Activated gamma-delta T cell (primary cell): ENCODE data around the gene TCF7.
"Not testable (repeated sequence)": the region's sequence is repeated elsewhere in the genome, so short reads cannot be mapped to it uniquely, and the experiment has no call there.

Source experiments
- DNase-seq: peaks from one replicate; lab custom pipeline; 2025; lab: John Stamatoyannopoulos, UW

TCF7 gene

DNA sequence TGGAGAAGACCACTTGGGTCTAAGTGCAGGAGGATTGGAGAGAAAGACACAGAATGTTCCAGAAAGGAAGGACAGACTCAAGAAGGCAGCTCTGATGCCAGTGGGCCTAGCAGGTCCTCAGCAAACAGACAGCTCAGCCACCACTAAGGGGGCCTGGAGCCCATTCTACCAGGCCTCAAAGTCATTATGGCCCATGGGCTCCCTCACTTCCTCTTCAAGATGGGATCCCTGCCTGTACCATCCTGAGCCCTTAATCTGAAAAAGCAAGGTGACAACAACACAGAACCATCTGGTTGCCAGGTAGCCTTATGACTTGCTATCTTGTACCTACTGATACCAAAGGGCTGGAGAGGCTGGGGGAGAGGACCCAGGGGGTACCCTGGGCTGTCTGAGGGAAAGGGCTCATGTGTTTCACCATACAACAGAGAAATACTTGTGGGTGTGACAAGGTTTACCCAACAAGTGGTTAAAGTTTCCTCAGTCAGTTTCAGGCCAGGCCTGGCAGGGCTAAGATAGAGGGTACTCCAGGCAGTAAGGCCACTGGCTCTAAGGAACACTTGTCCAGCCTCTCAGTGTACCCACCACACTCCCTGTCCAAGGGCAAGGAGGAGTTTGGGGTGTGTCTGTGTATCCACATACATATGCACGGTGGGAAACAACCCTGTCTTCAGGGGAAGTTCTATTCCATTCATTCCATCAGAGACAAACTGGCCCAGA lies 30.7 kb downstream of the TCF7 start:
- no peak for DNase-seq

GRCh38 chr5:134145779-134146581 lies 31.5 kb downstream of the TCF7 start:
- DNase-seq: no peak

GRCh38 chr5:134146651-134147518 lies 32.4 kb downstream of the TCF7 start:
- DNase-seq: no peak

DNA sequence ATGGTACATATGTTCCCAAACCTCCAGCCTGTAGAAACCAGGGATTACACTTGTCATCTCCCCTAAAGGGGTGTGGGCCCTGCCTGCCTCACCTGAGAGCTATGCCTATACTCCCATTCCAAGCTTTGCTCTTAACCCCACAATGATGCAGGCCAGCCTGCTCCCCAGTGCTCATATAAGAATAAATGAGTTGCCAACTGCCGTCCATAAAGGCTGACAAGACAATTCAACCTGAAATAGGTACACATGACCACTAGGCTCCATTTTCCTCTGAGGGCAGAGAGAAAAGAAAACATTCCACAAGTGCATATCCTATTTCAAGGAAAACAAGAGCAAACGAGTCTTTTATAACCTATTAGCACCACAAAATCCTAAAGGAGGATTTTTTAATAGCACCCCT lies 33.8 kb downstream of the TCF7 start:
- no peak for DNase-seq

GRCh38 chr5:134148986-134149539 lies 34.6 kb downstream of the TCF7 start:
- no peak for DNase-seq

DNA sequence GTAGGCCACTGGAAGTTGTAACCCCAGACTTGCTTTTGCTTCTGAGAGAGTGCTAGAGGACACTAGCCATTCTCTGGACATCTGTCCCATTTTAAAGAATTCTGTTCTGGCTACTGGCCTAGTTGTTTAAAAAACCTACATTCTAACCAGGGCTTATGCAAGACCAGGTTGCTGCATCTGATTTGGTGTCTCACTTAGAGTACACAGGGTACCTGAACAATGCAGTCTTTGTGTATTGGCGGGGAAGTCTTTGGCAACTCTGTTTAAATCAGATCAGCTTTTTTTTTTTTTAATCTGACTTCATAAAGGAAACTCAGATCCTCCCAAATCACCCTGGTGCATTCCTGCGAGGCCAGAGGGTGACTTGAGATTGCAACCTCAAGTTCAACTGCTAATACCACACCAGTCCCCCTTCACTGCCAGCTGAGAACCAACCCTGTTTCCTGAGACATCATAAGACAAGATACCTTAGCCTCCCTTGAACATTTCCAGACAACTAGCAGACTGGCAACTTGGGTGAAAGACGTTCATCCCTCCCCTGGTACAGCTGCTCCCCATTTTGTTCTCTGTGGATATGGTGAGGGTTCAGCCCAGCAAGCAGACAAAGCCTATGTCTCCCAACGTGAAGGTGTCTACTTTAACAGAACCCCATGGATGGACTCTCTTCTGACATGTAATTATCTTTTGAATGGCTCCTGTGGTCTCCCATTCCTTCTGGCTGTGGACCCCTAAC lies 35.3 kb downstream of the TCF7 start:
- DNase-seq: no peak

GRCh38 chr5:134151723-134152122 lies 37.2 kb downstream of the TCF7 start:
- no peak for DNase-seq

DNA sequence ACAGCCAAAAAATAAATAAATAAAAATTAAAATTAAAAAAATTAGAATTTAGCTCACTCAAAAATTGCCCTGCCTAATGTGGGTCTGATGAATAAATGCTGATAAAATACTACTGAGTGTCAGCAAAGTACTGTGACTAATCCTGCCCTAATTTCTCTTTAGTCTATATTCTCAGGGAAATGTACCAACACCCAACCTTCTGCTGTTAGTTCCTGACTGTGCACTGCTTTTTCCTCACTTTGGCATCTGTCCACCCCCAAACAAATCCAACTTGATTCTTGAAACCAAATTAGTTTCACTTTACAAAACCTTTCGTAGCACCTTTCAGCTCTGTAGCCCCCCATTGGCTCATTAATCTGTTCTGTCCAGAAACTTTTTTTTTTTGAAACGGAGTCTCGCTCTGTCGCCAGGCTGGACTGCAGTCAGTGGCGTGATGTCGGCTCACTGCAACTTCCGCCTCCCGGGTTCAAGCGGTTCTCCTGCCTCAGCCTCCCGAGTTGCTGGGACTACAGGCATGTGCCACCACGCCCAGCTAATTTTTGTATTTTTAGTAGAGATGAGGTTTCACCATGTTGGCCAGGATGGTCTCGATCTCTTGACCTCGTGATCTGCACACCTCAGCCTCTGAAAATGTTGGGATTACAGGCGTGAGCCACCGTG lies 37.8 kb downstream of the TCF7 start:
- DNase-seq: not testable (repeated sequence)

DNA sequence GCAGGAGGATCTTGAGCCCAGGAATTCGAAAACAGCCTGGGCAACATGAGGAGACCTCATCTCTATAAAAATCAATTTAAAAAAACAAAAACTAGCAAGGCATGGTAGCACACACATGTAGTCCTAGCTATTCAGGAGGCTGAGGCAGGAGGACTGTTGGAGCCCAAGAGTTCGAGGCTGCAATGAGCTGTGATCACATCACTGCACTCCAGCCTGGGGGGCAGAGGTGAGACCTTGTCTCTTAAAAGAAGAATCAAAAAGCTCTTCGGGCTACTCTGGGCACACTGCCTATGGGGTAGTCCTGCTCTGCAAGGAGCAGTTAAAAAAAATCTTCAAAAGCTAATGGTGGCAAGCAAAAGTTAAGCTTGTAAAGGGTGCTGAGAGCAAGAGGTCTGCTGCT lies 38.8 kb downstream of the TCF7 start:
- no peak for DNase-seq

GRCh38 chr5:134153657-134154056 lies 39.2 kb downstream of the TCF7 start:
- DNase-seq: no peak

- no peak for DNase-seq
Observed at GRCh38 chr5:134161513-134162395, 47.3 kb downstream of the TCF7 start.

- DNase-seq: no peak
Observed at GRCh38 chr5:134162592-134162991, 48.1 kb downstream of the TCF7 start.

DNA sequence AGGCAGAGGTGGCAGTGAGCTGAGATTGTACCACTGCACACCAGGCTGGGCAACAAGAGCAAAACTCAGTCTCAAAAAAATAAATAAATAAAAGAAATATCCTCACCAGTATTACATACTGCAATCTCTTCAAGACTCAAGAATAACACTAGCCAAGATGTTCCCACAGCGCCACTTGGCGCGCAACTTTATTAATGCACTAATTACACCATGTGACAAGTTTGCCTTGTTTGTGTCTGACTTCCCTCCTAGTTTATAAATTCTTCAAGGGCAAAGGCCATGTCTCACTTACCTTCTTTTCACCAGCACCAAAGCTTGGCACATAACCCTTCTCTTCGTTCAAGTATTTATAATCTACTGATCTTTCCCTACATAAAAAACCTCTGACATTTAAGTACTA lies 57.5 kb downstream of the TCF7 start:
- DNase-seq: no peak

DNA sequence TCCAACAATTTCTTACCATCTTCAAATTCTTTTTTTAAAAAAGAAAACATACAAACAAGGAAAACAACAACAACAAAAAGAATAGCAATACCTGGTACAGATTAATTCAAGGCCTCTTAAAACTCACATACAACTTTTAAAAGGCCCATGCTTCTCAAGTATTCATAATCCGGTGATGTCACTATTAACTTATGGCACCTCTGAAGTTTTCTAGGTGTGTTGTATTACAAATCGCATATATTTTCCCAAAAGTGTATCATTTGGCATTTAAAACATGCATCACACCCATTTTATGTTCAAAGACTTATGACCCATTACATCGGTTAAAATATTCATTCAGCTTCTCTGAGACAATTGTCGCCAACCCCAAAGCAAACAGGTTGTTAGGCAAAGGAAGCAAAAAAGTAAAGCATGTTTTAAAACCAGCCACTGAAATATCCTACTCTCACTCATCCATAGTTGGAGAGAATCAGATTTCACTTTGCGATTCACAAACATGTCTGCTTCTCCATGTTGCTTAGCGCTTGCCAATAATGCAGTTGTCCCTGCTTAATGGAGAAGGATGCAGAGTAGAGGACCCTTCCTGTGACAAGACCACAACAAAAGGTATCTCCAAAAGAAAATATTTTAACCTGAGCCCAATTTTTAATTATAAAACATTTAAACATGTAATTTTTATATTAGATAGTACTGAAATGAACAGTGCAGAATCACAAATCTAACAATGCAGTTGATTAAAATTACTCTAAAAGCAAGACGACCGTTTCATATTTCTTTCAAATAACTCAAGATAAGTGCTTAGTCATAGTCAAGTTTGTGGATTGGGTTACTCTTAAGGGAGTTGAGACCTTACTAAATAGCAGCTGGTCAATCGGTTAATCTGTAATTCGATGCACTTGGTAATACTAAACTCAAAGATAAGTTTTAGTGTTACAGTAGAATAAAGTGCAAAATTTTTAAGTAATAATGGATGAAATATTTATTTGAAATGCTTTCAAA lies 60.7 kb downstream of the TCF7 start:
- no peak for DNase-seq

DNA sequence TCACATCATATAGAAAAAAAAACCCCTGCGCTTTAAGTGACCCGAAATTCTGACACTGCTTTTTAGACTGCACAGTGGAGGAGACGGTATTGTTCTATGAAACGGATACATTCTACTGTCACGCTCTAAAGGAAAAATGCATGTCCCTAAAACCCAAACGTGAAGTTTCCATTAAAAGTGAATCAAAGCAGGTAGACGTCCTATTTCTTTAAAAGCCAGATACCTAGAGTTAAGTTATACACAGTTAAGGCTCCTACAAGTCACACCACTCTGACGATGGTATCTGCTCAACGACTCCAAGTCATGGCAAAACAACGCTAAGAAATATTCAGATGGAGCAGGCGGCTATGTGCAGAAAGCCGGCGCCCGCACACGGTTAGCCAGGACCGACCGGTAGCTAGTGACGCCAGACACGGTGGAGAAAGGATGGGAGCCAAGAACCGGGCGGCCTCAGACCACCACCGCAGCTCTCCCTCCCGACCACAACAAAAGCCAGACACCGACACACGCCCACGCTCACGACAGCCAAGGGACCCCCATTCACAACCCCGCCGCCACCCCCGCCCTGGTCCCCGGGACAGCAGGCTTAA lies 61.5 kb downstream of the TCF7 start:
- peak; percentile 46 for DNase-seq

GRCh38 chr5:134176511-134177368 lies 62.3 kb downstream of the TCF7 start, which contains the start of gene SKP1:
TSS of gene SKP1 (minus strand) at chr5:134176950. CDS start at chr5:134174022, 2,928 bp downstream.
- peak; percentile 71 for DNase-seq
